Fibroblast of pulmonary artery (primary cell): ENCODE results near the gene SLC39A2.
"Not testable (repeated sequence)": the region's sequence is repeated elsewhere in the genome, so short reads cannot be mapped to it uniquely, and the experiment has no call there.

Experiments
- DNase-seq: peaks from one replicate; pipeline ENCODE4 v3.0.0-alpha.2; 2010; ENCODE audit warnings: low read depth
- H3K4me3 ChIP-seq: replicated peaks from 2 replicates; pipeline ENCODE4 v1.5.1; 2011; ENCODE audit warnings: low read depth, mild to moderate bottlenecking, control low read depth, low read length, moderate library complexity
- TF ChIP-seq, protein P1 (sequence below): IDR thresholded peaks from 2 replicates; pipeline ENCODE4 v1.5.1; 2011; ENCODE audit warnings: mild to moderate bottlenecking, control low read depth, low read length, inconsistent platforms; ENCODE audit errors: missing control alignments

Gene SLC39A2

GRCh38 chr14:20997564-20997963 lies 1.5 kb upstream of the SLC39A2 start:
- no peak for DNase-seq
- TF ChIP-seq, protein P1, sequence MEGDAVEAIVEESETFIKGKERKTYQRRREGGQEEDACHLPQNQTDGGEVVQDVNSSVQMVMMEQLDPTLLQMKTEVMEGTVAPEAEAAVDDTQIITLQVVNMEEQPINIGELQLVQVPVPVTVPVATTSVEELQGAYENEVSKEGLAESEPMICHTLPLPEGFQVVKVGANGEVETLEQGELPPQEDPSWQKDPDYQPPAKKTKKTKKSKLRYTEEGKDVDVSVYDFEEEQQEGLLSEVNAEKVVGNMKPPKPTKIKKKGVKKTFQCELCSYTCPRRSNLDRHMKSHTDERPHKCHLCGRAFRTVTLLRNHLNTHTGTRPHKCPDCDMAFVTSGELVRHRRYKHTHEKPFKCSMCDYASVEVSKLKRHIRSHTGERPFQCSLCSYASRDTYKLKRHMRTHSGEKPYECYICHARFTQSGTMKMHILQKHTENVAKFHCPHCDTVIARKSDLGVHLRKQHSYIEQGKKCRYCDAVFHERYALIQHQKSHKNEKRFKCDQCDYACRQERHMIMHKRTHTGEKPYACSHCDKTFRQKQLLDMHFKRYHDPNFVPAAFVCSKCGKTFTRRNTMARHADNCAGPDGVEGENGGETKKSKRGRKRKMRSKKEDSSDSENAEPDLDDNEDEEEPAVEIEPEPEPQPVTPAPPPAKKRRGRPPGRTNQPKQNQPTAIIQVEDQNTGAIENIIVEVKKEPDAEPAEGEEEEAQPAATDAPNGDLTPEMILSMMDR: no peak

DNA sequence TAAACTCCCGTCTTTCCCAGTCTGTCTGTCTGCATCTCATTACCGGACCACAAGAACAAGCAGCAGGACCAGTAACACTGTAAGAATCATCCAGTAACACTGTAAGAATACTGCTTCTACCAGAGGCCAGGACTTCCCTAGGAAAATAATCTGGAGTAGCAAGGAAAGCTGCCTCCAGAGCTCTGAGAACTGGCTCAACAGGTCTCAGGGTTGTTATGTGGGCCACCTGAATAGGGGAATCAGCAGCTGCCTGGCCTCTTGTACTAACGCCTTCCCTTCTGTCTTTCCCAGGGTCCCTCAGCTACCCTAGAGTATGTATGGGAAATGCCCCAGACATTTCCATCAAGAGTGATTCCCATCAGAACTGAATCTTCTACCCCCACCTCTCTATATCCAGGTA lies 954 bp upstream of the SLC39A2 start:
- DNase-seq: no peak
- TF ChIP-seq, protein P1: no peak
- H3K4me3 ChIP-seq: no peak overlapping the region

More at GRCh38 chr14:20997564-20997963, 1.5 kb upstream of the SLC39A2 start:
- H3K4me3 ChIP-seq: no peak overlapping the region

GRCh38 chr14:20999591-20999990 lies 498 bp downstream of the SLC39A2 start:
- TF ChIP-seq, protein P1: no peak
- no peak for DNase-seq
- H3K4me3 ChIP-seq: no peak overlapping the region

DNA sequence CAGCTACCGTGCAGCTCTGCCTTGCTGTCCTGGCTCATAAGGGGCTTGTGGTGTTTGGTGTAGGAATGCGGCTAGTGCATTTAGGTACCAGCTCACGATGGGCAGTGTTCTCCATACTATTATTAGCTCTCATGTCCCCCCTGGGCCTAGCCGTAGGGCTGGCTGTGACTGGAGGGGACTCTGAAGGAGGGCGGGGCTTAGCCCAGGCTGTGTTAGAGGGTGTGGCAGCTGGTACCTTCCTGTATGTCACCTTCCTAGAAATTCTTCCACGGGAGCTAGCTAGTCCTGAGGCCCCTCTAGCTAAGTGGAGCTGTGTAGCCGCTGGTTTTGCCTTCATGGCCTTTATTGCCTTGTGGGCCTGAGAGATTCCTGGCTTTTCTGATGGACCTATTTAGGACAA lies 2.1 kb downstream of the SLC39A2 start:
- TF ChIP-seq, protein P1: no peak

GRCh38 chr14:21003788-21004346 lies 4.8 kb downstream of the SLC39A2 start:
- TF ChIP-seq, protein P1: no peak
- no peak overlapping the region for H3K4me3 ChIP-seq
- DNase-seq: no peak

More for the DNA sequence above, 2.1 kb downstream of the SLC39A2 start:
- no peak overlapping the region for H3K4me3 ChIP-seq
- DNase-seq: no peak

- not testable (repeated sequence) for DNase-seq
Measured at GRCh38 chr14:21009721-21010120, 10.6 kb downstream of the SLC39A2 start.

GRCh38 chr14:21011136-21011535 lies 12.0 kb downstream of the SLC39A2 start:
- TF ChIP-seq, protein P1: no peak
- no peak overlapping the region for H3K4me3 ChIP-seq

More at GRCh38 chr14:21009721-21010120, 10.6 kb downstream of the SLC39A2 start:
- not testable (repeated sequence) for H3K4me3 ChIP-seq

More at GRCh38 chr14:21011136-21011535, 12.0 kb downstream of the SLC39A2 start:
- DNase-seq: no peak
